ENCODE measurements around the gene KCNF1.

DNA sequence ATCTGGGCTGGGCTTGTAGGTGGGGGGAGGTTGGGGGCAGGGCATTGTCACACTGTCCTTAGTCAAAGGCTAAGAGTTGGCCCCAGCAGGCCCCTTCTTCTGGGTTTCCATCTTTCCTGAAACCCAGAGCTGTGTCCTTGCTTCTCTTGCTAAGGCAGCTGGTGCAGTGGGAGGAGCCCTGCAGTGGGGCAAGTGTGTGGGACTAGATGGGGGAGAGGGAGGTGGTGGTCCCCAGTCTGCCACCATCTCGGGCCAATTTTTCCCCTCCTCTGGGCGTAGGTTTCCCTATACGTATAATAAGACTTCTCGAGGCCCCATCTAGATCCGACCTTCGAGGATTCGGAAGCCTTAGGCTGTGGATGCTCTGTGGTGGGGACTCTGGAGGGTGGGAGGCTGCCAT, 3.5 kb downstream of the KCNF1 start:
- TF ChIP-seq, protein P1, sequence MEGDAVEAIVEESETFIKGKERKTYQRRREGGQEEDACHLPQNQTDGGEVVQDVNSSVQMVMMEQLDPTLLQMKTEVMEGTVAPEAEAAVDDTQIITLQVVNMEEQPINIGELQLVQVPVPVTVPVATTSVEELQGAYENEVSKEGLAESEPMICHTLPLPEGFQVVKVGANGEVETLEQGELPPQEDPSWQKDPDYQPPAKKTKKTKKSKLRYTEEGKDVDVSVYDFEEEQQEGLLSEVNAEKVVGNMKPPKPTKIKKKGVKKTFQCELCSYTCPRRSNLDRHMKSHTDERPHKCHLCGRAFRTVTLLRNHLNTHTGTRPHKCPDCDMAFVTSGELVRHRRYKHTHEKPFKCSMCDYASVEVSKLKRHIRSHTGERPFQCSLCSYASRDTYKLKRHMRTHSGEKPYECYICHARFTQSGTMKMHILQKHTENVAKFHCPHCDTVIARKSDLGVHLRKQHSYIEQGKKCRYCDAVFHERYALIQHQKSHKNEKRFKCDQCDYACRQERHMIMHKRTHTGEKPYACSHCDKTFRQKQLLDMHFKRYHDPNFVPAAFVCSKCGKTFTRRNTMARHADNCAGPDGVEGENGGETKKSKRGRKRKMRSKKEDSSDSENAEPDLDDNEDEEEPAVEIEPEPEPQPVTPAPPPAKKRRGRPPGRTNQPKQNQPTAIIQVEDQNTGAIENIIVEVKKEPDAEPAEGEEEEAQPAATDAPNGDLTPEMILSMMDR (IDR thresholded peaks at IDR 0.05) = no peak
- TF ChIP-seq EZH2 (IDR thresholded peaks at IDR 0.05) (no peak), EZH2phosphoT487 (IDR thresholded peaks at IDR 0.05) (no peak)
